GM19099 (cell line): ENCODE data around the gene NUP42.

ENCODE experiments used
- POLR2A ChIP-seq: IDR thresholded peaks from 3 replicates; pipeline ENCODE4 v1.6.1; 2011; ENCODE audit warnings: low read depth; ENCODE audit not compliant: insufficient read length; ENCODE audit errors: extremely low read depth

Gene NUP42

DNA sequence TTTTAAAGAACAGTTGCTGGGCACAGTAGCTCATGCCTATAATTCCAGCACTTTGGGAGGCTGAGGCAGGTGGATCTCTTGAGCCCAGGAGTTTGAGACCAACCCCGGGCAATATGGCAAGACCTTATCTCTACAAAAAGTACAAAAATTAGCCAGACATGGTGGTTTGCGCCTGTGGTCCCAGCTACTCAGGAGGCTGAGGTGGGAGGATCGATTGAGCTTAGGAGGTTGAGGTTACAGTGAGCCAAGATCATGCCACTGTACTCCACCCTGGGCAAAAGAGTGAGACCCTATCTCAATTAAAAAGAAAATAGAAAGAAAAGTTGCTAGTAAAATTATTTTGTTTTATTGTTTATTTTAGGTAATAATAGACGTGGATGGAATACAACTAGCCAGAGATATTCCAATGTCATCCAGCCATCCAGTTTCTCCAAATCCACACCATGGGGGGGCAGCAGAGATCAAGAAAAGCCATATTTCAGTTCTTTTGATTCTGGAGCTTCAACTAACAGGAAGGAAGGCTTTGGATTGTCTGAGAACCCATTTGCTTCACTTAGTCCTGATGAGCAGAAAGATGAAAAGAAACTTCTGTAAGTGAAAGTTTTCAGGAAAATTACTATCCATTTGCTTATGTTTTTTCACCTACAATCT, 3.0 kb downstream of the NUP42 start:
- no peak for TF ChIP-seq POLR2A

DNA sequence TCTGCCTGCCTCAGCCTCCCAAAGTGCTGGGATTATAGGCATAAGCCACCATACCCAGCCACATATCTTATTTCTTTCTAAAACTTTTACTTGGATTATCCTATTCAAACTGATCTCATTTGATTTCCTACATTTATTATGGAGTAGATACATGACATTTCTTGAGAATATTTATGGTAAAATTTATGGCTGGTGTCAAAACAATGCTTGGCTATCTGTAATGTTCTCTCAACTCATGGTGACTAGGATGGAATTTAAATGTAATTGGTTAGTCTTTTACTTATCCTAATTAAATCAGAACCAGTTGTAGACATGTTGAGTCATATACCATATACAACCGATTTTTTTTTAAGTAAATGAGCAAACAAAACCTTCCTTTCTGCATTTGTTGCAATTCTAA, 4.1 kb downstream of the NUP42 start:
- TF ChIP-seq POLR2A, result no peak

GRCh38 chr7:23191022-23191421, 9.2 kb downstream of the NUP42 start:
- no peak for TF ChIP-seq POLR2A

DNA sequence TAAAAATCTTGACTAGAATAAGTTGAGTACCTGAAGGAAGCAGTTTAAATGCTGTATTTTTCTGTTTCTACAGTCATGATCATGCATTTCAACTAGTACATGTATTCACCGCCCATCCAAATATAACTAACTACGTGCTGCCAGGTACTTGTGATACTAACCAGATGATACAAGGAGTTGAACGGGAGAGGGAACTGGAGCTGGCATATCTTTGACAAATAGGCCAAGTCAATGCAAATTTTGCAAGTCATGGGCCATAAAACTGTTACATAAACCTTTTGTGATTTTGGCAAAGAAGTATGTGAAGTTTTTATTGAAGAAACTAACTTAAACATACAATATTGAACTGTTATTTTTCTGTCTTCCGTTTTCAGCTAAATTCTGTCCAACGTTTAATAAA, 14.5 kb downstream of the NUP42 start:
- no peak for TF ChIP-seq POLR2A

DNA sequence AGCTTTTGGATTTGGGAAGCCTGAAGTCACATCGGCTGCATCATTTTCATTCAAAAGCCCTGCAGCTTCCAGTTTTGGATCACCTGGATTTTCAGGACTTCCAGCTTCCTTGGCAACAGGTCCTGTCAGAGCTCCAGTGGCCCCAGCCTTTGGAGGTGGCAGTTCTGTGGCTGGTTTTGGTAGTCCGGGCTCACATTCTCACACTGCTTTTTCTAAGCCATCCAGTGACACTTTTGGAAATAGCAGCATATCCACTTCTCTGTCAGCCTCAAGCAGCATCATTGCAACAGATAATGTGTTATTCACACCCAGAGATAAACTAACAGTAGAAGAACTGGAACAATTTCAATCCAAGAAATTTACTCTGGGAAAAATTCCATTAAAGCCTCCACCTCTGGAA, 18.5 kb downstream of the NUP42 start:
- TF ChIP-seq POLR2A, result no peak

DNA sequence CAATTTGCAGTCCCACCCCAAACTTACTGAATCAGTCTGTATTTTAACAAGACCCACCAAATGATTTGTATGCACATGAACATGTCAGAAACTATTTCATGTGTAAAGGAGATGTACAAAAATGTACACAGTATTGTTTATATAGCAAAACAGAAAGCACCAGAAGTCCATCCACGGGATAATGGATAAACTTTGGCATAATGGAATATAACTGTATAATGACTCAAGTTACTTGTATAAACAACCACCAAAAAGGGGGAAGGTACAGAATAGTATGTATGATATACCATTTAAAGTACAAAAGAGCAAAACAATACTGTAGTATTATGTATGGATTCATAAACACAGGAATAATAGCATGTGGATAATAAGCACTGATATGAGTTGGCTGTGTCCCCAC, 22.4 kb downstream of the NUP42 start:
- TF ChIP-seq POLR2A, result no peak

- no peak for TF ChIP-seq POLR2A
Measured at GRCh38 chr7:23205577-23205908, 23.7 kb downstream of the NUP42 start.

GRCh38 chr7:23205909-23206767, 24.3 kb downstream of the NUP42 start:
- no peak for TF ChIP-seq POLR2A

GRCh38 chr7:23207021-23207420, 25.2 kb downstream of the NUP42 start:
- no peak for TF ChIP-seq POLR2A

- TF ChIP-seq POLR2A, result no peak
Measured at GRCh38 chr7:23207884-23208283, 26.0 kb downstream of the NUP42 start.

- TF ChIP-seq POLR2A, result no peak
Measured at GRCh38 chr7:23208316-23208715, 26.5 kb downstream of the NUP42 start.

GRCh38 chr7:23210506-23210905, 28.7 kb downstream of the NUP42 start:
- no peak for TF ChIP-seq POLR2A

- no peak for TF ChIP-seq POLR2A
Measured at GRCh38 chr7:23211589-23211988, 29.7 kb downstream of the NUP42 start.

DNA sequence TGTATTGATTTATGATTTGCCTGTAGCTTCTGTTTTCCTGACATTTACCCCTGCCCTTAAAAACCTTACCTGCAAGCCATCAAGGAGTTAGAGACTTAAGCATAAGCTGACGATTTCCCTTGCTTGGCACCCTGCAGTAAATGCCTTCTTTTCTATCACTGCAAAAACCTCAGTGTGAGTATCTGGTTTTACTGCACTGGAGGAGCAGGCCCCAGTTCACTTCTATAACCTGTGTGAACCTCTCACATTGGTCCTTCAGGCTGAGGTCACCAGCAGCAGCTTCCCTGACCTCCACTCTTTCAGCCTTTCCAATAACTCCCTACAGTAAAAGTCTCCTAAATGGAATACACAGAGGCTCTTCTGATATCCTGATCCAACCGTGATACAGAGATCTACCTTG, 30.5 kb downstream of the NUP42 start:
- no peak for TF ChIP-seq POLR2A

GRCh38 chr7:23212841-23213240, 31.0 kb downstream of the NUP42 start:
- TF ChIP-seq POLR2A, result no peak

DNA sequence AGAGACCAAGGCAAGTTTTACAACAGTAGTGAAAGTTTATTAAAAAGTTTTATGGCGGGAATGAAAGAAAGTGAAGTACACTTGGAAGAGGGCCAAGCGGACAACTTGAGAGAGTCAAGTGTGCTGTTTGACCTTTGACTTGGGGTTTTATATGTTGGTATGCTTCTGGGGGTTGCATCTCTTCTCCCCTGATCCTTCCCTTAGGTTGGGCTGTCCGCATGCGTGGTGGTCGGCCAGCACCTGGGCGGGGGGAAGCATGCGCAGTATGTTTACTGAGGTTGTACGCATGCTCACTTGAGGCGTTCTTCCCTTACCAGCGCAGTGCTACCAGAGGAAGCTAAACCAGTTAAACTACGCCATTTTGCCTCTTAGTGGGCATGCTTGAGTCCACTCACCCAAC, 31.9 kb downstream of the NUP42 start:
- no peak for TF ChIP-seq POLR2A
